Activated T-helper 1 cell treated with anti-CD3 and anti-CD28 coated beads, Interleukin-12 subunit alpha, Interleukin-12 subunit beta, Interleukin-2, Interleukin-4 antibody, amounts not matched to agents 30 ng/mL and 10 ng/mL and 1 ng/mL, durations not matched to agents 14 hours and 24 hours and 36 hours (primary cell): ENCODE measurements around the gene COL1A2. TPM values are rescaled to one million over a fixed set of nuclear protein-coding genes. Genes with fewer than 3 reads are reported as not detected.

Experiments
- DNase-seq: peaks from one replicate; pipeline ENCODE4 v3.0.0; 2021; ENCODE audit warnings: low spot score
- H3K27ac Mint-ChIP-seq: one replicate; pipeline ENCODE4 v1.8.0; 2021; ENCODE audit warnings: mild to moderate bottlenecking, mixed read lengths
- H3K27me3 Mint-ChIP-seq: one replicate; pipeline ENCODE4 v1.8.0; 2022; ENCODE audit warnings: mild to moderate bottlenecking, moderate library complexity, mixed read lengths; ENCODE audit not compliant: insufficient read depth
- H3K36me3 Mint-ChIP-seq: one replicate; pipeline ENCODE4 v1.8.0; 2021; ENCODE audit warnings: low read depth, mixed read lengths
- H3K4me1 Mint-ChIP-seq: one replicate; pipeline ENCODE4 v1.8.0; 2021; ENCODE audit warnings: low read depth, mixed read lengths
- H3K4me3 Mint-ChIP-seq: one replicate; pipeline ENCODE4 v1.8.0; 2021; ENCODE audit warnings: mild to moderate bottlenecking, moderate library complexity, mixed read lengths
- H3K9me3 Mint-ChIP-seq: one replicate; pipeline ENCODE4 v1.8.0; 2021; ENCODE audit warnings: mixed read lengths
- intact Hi-C: fragments of 100-400 bp; cut with micrococcal nuclease; formaldehyde crosslinking; loops from one replicate; pipeline ENCODE4 v1.15.1; 2024
- total RNA-seq: library from RNA; stranded (reverse); gene quantifications from 2 replicates; pipeline ENCODE4 v1.2.3, GENCODE V29; 2022

Gene COL1A2
- total RNA-seq, 1 donor from 2014 or later = 10.2 TPM

DNA sequence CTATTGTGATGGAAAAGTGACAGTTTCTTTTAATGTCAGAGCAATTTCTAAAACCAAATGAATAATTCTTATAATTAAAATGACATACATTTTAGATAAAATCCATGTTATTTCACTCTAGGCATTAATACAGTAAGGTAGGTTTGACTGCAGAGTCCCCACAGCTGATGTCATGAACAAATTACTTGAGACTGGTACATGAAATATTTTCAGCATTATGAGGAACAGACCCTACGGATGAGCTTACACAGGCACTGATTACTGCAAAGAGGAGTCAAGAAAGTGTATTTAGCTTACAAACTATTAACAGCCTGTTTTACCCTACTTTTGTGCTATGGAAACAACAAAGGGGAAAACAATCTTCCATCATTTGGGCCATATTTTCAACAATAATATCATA lies 8.9 kb downstream of the COL1A2 start:
- Mint-ChIP-seq H3K36me3 (no peaks in the 10 kb centered on the region), H3K27me3 (peaks cover 9% of the 10 kb centered on the region), H3K9me3 (no peaks in the 10 kb centered on the region), H3K4me3 (no peak overlapping the region), H3K4me1 (no peaks in the 10 kb centered on the region), H3K27ac (no peak overlapping the region)
- intact Hi-C loops = no loop called here
- DNase-seq = no peak

DNA sequence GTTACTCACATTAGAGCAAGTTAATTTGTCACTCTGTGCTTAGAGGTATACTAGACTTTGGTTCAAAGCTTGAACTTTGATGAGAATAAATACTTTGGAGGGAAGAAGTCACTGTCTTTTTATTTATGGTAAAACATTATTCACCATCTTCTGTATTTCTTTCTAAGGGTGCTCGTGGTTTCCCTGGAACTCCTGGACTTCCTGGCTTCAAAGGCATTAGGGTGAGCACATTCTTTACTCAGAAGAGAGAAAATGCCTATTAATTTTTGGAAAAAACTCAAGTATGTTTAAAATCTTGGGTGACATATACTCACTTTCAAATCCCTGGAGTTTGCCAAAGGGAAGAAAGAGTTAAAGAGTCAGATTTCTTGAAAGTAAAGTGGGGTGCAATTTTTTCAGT lies 10.8 kb downstream of the COL1A2 start:
- no peaks in the 10 kb centered on the region for H3K4me1 Mint-ChIP-seq
- H3K36me3 Mint-ChIP-seq = no peaks in the 10 kb centered on the region
- peaks cover 14% of the 10 kb centered on the region for H3K27me3 Mint-ChIP-seq
- DNase-seq = no peak
- H3K27ac Mint-ChIP-seq = no peak overlapping the region
- H3K9me3 Mint-ChIP-seq = no peaks in the 10 kb centered on the region
- intact Hi-C loops = no loop called here
- H3K4me3 Mint-ChIP-seq = no peak overlapping the region

DNA sequence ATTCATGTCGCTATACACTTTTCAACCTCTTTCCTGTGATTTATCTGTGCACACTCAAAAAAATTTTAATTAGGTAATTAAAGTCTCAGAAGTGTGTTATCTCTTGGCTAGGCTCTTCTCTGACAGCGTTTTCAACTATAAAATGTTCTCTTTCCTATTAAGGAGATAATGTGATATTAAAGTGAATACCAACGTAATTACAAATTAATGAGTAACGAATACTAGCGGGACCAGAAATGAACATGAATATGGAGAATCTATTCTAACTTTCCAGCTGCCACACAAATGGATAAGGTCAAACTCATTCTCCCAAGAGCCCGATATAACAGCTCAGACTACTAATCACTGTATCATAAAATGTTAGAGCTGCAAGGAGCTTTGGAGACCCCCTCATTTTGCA lies 12.0 kb downstream of the COL1A2 start:
- no peak overlapping the region for H3K4me3 Mint-ChIP-seq
- DNase-seq = no peak
- H3K4me1 Mint-ChIP-seq = no peaks in the 10 kb centered on the region
- H3K27ac Mint-ChIP-seq = no peak overlapping the region
- no peaks in the 10 kb centered on the region for H3K36me3 Mint-ChIP-seq
- H3K9me3 Mint-ChIP-seq = no peaks in the 10 kb centered on the region
- intact Hi-C loops = no loop called here
- H3K27me3 Mint-ChIP-seq = peaks cover 7% of the 10 kb centered on the region

DNA sequence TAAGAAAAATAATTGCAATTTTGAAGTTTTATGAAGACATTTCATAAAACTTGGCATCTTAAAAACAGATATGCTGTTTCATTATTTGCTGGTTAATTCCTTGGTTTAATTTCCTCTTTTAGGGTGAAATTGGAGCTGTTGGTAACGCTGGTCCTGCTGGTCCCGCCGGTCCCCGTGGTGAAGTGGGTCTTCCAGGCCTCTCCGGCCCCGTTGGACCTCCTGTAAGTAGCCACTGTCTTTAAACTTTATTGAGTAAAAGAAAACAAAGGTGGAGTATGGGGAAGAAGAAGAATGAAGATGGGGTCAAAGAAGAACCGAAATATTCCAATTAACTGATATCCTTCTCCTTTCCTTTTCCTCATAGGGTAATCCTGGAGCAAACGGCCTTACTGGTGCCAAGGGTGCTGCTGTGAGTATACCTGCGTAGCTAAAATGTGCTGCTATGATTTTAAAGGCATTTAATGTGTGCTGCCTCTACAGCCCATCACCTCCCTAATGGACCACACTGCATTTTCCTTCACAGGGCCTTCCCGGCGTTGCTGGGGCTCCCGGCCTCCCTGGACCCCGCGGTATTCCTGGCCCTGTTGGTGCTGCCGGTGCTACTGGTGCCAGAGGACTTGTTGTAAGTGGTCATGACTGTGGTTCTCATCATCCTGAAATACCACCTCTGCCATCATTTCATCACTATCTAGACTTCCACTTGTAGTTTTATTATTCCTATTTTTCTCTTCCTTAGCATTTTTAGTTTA lies 14.7 kb downstream of the COL1A2 start:
- Mint-ChIP-seq H3K27me3 (peaks cover 9% of the 10 kb centered on the region), H3K36me3 (no peaks in the 10 kb centered on the region), H3K4me3 (no peak overlapping the region), H3K4me1 (no peaks in the 10 kb centered on the region), H3K9me3 (no peaks in the 10 kb centered on the region), H3K27ac (no peak overlapping the region)
- intact Hi-C loops = no loop called here
- no peak for DNase-seq

DNA sequence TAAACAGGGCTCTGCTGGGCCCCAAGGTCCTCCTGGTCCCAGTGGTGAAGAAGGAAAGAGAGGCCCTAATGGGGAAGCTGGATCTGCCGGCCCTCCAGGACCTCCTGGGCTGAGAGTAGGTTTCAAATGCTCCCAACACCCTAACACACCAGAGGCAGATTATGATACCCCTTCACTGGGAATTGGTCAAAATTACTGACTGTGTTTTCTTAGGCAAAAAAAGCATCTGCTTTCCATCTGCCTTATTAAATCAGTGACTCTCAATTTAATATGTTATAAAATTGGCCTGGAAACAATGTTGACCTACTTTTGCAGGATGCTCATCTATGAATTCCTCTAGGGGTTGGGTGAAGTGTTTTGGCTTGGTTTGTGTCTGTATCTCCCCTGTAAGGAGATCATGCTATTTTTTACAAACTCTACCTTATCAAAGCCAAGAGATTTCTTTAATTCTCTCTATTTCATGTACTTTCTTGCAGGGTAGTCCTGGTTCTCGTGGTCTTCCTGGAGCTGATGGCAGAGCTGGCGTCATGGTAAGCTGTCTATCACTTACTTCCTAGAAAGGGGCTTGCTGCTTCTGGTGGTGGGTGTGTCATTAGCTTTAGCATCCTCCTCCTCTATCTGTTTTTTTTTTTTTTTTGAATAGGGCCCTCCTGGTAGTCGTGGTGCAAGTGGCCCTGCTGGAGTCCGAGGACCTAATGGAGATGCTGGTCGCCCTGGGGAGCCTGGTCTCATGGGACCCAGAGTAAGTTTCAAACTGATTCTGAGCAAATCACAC lies 15.9 kb downstream of the COL1A2 start:
- no peak for DNase-seq
- Mint-ChIP-seq H3K9me3 (no peaks in the 10 kb centered on the region), H3K27ac (no peak overlapping the region), H3K4me3 (no peak overlapping the region), H3K4me1 (no peaks in the 10 kb centered on the region), H3K36me3 (no peaks in the 10 kb centered on the region), H3K27me3 (peaks cover 8% of the 10 kb centered on the region)
- intact Hi-C loops = no loop called here

DNA sequence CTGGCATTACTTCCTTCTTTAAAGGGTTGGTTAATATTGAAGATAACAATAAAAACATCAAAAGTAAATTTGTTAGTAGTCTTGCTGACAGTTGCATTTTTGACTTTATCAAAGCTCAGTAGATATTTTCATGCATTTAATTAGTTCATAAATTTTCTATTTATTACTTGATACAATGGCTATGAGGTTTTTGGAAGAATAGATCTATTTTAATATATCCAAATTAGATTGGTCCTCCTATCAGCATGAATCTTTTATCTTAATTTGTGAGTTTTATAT lies 16.4 kb downstream of the COL1A2 start:
- no peaks in the 10 kb centered on the region for H3K9me3 Mint-ChIP-seq
- H3K4me1 Mint-ChIP-seq = no peaks in the 10 kb centered on the region
- intact Hi-C loops = no loop called here
- H3K4me3 Mint-ChIP-seq = no peak overlapping the region
- H3K27ac Mint-ChIP-seq = no peak overlapping the region
- no peaks in the 10 kb centered on the region for H3K36me3 Mint-ChIP-seq
- DNase-seq = no peak
- peaks cover 7% of the 10 kb centered on the region for H3K27me3 Mint-ChIP-seq

DNA sequence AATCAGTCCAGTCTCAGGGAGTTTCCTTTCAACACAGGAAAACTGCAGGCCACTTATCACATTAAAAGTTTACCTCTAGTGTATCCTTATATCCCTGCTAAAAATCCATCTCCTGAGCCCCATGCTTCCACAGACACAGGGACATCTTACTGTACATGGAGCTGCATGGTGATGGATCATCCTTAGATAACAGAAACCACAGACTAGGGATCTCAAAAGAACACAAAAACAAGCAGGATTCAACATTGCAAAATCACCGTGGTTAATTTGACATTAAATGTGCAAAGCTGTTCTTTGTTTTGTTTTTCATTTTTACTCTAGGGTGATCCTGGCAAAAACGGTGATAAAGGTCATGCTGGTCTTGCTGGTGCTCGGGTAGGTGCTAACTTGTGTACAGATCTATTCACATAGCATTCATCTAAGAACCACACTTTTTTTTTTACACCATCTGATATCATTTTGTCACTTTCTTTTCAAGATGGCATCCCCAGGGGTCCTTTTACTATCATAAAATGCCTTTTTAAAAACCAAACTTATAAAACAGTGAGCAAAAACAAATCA lies 18.1 kb downstream of the COL1A2 start:
- peaks cover 7% of the 10 kb centered on the region for H3K27me3 Mint-ChIP-seq
- no peak overlapping the region for H3K4me3 Mint-ChIP-seq
- H3K27ac Mint-ChIP-seq = no peak overlapping the region
- intact Hi-C loops = no loop called here
- no peaks in the 10 kb centered on the region for H3K36me3 Mint-ChIP-seq
- H3K4me1 Mint-ChIP-seq = no peaks in the 10 kb centered on the region
- no peak for DNase-seq
- no peaks in the 10 kb centered on the region for H3K9me3 Mint-ChIP-seq

DNA sequence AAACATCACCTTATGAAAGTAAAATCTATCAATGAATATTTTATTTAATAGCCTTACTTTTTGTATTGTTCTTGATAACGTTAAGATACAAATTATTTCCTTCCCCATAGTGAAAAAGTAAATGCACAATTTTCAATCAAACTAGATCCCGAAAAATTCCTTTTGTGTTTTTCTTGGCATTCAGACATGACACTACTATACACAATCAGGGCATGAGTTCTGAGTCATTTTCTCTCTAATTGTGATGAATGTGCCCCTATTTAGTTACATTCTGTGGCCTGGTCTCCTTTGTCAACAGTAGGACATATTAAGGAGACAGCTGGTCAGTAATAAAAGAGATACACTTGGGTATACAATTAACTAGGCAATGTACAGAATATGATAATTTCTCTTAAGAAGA lies 19.8 kb downstream of the COL1A2 start:
- Mint-ChIP-seq H3K4me3 (no peak overlapping the region), H3K4me1 (no peaks in the 10 kb centered on the region), H3K36me3 (no peaks in the 10 kb centered on the region), H3K27ac (no peak overlapping the region), H3K27me3 (peaks cover 5% of the 10 kb centered on the region), H3K9me3 (no peaks in the 10 kb centered on the region)
- intact Hi-C loops = no loop called here
- no peak for DNase-seq

DNA sequence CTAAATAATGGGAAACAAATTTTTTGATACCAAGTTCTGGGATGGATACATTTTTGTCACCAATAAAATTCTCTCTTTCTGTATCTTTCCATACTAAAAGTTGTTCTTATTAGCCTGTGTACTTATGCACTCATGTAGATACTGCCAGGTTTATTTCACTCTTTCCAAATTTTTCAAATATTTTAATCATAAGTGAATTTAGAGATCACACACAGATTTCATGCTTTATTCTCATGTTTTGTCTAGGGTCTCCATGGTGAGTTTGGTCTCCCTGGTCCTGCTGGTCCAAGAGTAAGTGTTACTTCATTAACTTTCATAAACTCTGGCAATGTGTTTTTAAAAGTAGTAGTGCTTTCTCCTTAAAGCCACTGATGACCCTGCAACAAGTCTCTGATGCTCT lies 20.3 kb downstream of the COL1A2 start:
- no peaks in the 10 kb centered on the region for H3K36me3 Mint-ChIP-seq
- intact Hi-C loops = no loop called here
- H3K27ac Mint-ChIP-seq = no peak overlapping the region
- H3K9me3 Mint-ChIP-seq = no peaks in the 10 kb centered on the region
- no peak overlapping the region for H3K4me3 Mint-ChIP-seq
- H3K4me1 Mint-ChIP-seq = no peaks in the 10 kb centered on the region
- H3K27me3 Mint-ChIP-seq = peaks cover 6% of the 10 kb centered on the region
- no peak for DNase-seq

DNA sequence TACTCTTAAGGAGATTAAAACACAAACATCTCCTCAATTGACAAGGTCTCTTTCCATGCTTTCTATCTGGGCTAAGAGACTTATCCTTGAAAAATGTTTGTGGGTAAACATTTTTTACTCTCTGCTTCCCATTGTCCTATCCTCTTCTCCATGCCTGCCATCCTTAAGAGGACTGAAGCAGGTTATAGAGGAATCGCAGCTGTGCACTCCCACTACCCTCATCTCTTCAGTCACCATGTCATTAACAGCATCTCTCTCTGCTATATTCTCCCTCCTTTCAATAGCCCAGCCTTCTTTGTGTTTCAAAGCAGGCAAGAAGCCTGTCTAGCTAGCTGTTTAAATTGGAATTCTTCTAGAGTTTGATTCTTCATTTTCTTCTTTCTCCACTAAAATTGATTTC lies 22.6 kb downstream of the COL1A2 start:
- no peaks in the 10 kb centered on the region for H3K4me1 Mint-ChIP-seq
- H3K27me3 Mint-ChIP-seq = peaks cover 5% of the 10 kb centered on the region
- intact Hi-C loops = no loop called here
- H3K36me3 Mint-ChIP-seq = no peaks in the 10 kb centered on the region
- H3K4me3 Mint-ChIP-seq = no peak overlapping the region
- no peaks in the 10 kb centered on the region for H3K9me3 Mint-ChIP-seq
- DNase-seq = no peak
- no peak overlapping the region for H3K27ac Mint-ChIP-seq

DNA sequence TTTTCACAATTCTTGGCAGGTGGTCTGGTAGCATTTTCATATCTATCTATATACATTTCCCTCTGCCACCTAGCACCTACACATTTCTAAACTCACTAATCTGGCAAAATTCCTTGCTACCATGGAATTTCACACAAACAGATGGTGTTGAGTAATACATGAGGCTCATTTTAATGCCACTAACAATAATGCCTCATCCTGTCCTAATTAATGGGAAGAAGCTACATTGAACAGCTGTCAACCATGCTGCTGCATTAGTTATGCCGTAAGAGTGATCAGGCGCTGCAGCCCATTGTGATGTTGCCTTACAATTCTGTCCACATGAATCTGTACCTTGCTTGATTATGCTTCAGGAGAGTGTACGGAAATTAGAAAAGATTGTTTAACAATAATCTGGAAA lies 23.2 kb downstream of the COL1A2 start:
- no peak overlapping the region for H3K27ac Mint-ChIP-seq
- H3K4me3 Mint-ChIP-seq = no peak overlapping the region
- intact Hi-C loops = no loop called here
- no peaks in the 10 kb centered on the region for H3K4me1 Mint-ChIP-seq
- H3K27me3 Mint-ChIP-seq = peaks cover 3% of the 10 kb centered on the region
- no peaks in the 10 kb centered on the region for H3K9me3 Mint-ChIP-seq
- no peaks in the 10 kb centered on the region for H3K36me3 Mint-ChIP-seq
- DNase-seq = no peak

DNA sequence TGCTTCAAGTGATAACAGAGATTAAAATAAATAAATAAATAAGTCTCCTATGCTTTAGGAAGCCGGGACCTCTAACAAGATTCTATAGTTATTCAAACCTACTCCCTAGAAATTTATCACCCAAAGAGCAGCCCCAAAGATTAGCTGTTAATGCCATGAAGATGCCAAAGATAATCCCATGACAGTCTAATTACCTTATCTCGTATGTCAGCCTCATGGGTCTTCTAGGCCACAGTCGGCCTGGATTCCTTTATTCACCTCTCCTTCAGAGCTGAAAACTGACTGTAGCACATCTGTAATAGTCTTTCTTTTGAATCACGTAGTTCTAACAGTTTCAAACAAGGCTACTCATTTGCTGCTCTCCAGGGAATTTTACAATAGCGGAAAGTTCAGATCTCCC lies 24.2 kb downstream of the COL1A2 start:
- peaks cover 3% of the 10 kb centered on the region for H3K27me3 Mint-ChIP-seq
- H3K36me3 Mint-ChIP-seq = no peaks in the 10 kb centered on the region
- no peak overlapping the region for H3K4me3 Mint-ChIP-seq
- DNase-seq = no peak
- H3K27ac Mint-ChIP-seq = no peak overlapping the region
- intact Hi-C loops = no loop called here
- no peaks in the 10 kb centered on the region for H3K4me1 Mint-ChIP-seq
- H3K9me3 Mint-ChIP-seq = no peaks in the 10 kb centered on the region

DNA sequence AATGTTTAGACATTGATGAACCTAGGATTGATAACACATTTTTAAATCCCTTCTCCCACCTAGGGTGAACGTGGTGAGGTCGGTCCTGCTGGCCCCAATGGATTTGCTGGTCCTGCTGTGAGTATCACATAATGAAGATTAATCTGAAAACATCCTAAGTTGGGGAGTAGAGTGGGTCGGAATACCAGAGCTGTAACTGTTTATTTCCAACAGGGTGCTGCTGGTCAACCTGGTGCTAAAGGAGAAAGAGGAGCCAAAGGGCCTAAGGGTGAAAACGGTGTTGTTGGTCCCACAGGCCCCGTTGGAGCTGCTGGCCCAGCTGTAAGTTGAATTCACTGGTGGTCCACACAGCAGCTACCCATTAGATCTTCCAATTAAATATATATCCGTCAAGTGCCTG lies 25.6 kb downstream of the COL1A2 start:
- intact Hi-C loops = no loop called here
- H3K27ac Mint-ChIP-seq = no peak overlapping the region
- no peaks in the 10 kb centered on the region for H3K36me3 Mint-ChIP-seq
- H3K4me1 Mint-ChIP-seq = no peaks in the 10 kb centered on the region
- no peak for DNase-seq
- H3K9me3 Mint-ChIP-seq = no peaks in the 10 kb centered on the region
- peaks cover 3% of the 10 kb centered on the region for H3K27me3 Mint-ChIP-seq
- no peak overlapping the region for H3K4me3 Mint-ChIP-seq
